Lung (tissue), 12 donors: Measurements from ENCODE around the gene MCU. TPM values are rescaled to one million over a fixed set of nuclear protein-coding genes. Genes with fewer than 3 reads are reported as not detected.
A peak's percentile ranks its signal among the peaks of the same experiment; 100 is the strongest.
"Not testable (repeated sequence)": the region's sequence is repeated elsewhere in the genome, so short reads cannot be mapped to it uniquely, and the experiment has no call there.

Source experiments
- ATAC-seq: fragments of 200-7000 bp; cut with Tn5 transposase; one replicate; pipeline ENCODE4 v1.9.1; 2020; ENCODE audit warnings: moderate number of reproducible peaks; ENCODE audit not compliant: insufficient read depth, low FRiP score
- DNase-seq, 3 donors: peaks; one replicate each; pipeline ENCODE4 v3.0.0-alpha.2; 2013 to 2017
- H3K27ac ChIP-seq, 2 donors: one replicate each; pipeline ENCODE4 v1.5.1; 2013; ENCODE audit warnings: mild to moderate bottlenecking in 2 of 2, moderate library complexity in 2 of 2, control low read depth in 1 of 2, inconsistent platforms in 1 of 2, low read depth in 1 of 2, low read length in 1 of 2
- H3K27me3 ChIP-seq, 3 donors: one replicate each; pipeline ENCODE4 v1.5.1; 2013; ENCODE audit warnings: low read length in 2 of 3; ENCODE audit not compliant: control insufficient read depth in 3 of 3, insufficient read depth in 3 of 3
- H3K36me3 ChIP-seq, 4 donors: one replicate each; pipeline ENCODE4 v1.5.1; 2013; ENCODE audit warnings: low read length in 4 of 4, mild to moderate bottlenecking in 1 of 4, moderate library complexity in 1 of 4; ENCODE audit not compliant: control insufficient read depth in 4 of 4, insufficient read depth in 4 of 4
- H3K4me1 ChIP-seq, 5 donors: one replicate each; pipeline ENCODE4 v1.5.1; 2013; ENCODE audit warnings: low read length in 5 of 5, mild to moderate bottlenecking in 2 of 5, moderate library complexity in 1 of 5; ENCODE audit not compliant: control insufficient read depth in 5 of 5, insufficient read depth in 5 of 5
- H3K4me3 ChIP-seq: one replicate; pipeline ENCODE4 v1.5.1; 2013; ENCODE audit warnings: mild to moderate bottlenecking, control low read depth, moderate library complexity
- H3K9ac ChIP-seq, 2 donors: one replicate each; pipeline ENCODE4 v1.5.1; 2013; ENCODE audit warnings: low read length in 2 of 2, control low read depth in 1 of 2; ENCODE audit not compliant: insufficient read depth in 1 of 2
- H3K9me3 ChIP-seq, 4 donors: one replicate each; pipeline ENCODE4 v1.5.1; 2013; ENCODE audit warnings: low read length in 3 of 4, mild to moderate bottlenecking in 1 of 4, moderate library complexity in 1 of 4; ENCODE audit not compliant: control insufficient read depth in 4 of 4, insufficient read depth in 3 of 4
- WGBS, 2 donors: extraction: QIAGEN DNeasy Blood & Tissue Kit; methylation state at CpG; one replicate each; pipeline ENCODE4 v1.1.7; 2013; 5-methylcytosine and 5-hydroxymethylcytosine counted together
- polyA plus RNA-seq, 2 donors: library from polyadenylated mRNA; stranded (reverse); fragments of 200-250 nt; gene quantifications; one replicate each; pipeline ENCODE4 v1.2.1, GENCODE V29; 2013
- total RNA-seq, 2 donors: library from RNA; depleted of rRNA in 1 of 2; stranded (reverse); fragments of >200 nt in 1 of 2; gene quantifications; one replicate each; pipeline ENCODE4 v1.2.1, GENCODE V29; 2014 to 2021
- TF ChIP-seq, protein P1 (sequence below): IDR thresholded peaks from 2 replicates; pipeline ENCODE4 v1.5.1; 2012; ENCODE audit warnings: mild to moderate bottlenecking; ENCODE audit errors: control extremely low read depth, extremely low read depth
- donor health status: control.
- donor health status: control.
- donor health status: Bipolar disorder and iron deficiency.
- donor health status: healthy.
- donor health status: DM: yes; HTN: yes; CAD: no.

The MCU gene
- total and polyA plus RNA-seq, 4 donors, result 23.1 to 70.7 (median 29.0) TPM

DNA sequence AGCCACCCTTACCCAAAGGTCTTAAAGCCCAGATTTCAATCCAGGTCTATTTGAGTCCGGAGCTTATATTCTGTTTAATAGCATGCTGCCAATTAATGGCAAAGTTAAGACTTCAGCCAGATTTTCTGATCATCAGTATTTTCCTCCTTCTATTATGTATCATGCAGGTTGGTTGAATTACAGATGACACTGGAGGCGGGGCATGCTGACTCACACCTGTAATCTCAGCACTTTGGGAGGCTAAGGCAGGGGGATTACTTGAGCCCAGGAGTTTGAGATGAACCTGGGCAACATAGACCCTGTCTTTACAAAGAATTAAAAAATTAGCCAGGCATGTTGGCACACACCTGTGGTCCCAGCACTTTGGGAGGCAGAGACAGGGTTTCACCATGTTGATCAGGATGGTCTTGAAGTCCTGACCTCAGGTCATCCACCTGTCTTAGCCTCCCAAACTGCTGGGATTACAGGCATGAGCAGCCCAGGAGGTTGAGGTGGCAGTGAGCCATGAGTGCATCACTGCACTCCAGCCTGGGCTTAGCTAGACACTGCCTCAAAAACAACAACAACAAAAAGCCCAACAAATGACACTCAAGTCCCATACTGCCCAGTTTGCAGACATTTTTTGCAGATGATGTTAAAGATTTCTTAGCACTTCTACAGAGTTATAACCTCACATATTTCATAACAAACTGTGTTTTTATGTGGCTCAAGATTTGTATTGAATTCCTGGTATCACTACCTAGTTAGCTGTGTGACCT is 62.5 kb downstream of the MCU start:
- WGBS, 2 donors, result 79 to 93% methylated on average over 2 of the region's 2 CpGs

DNA sequence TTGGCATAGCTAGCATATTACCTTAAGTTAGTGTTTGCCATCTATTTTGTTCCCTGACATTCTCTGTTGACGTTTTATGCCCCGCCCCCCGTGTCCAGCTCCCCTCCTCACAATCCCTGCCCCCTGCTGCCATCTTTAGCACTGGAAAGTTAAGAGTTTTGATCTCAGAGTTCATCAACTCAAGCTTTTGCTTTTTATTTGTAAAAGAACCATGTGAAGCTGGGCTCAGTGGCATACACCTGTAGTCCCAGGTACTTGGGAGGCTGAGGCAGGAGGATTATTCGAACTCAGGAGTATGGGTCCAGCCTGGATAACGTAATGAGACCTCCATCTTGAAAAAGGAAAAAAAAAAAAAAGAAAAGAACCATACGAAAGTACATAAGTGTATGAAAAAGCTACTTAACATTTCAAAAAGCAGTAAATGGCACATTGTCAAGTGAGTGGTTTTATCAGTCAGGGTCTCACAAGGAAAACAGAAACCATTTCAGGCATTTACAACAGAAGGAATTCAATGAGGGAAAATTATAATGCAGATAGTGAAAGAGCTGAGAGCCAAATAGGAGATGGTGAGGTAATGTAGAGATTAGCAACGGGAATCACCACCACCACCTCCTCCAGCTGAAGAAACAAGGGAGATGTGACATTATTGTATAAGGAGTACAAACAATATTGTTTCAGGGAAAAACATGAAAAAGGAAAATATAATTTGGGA is 64.9 kb downstream of the MCU start:
- no peak for ATAC-seq
- no peak overlapping the region for H3K4me3 ChIP-seq
- peak in 2 of 3 donors; percentile 19 to 42 for DNase-seq
- no peaks in the 10 kb centered on the region for H3K9me3 ChIP-seq
- H3K4me1 ChIP-seq, result peaks cover 0 to 2% (median 0%) of the 10 kb centered on the region in 5 donors
- H3K27me3 ChIP-seq, result no peaks in the 10 kb centered on the region
- TF ChIP-seq, protein P1, sequence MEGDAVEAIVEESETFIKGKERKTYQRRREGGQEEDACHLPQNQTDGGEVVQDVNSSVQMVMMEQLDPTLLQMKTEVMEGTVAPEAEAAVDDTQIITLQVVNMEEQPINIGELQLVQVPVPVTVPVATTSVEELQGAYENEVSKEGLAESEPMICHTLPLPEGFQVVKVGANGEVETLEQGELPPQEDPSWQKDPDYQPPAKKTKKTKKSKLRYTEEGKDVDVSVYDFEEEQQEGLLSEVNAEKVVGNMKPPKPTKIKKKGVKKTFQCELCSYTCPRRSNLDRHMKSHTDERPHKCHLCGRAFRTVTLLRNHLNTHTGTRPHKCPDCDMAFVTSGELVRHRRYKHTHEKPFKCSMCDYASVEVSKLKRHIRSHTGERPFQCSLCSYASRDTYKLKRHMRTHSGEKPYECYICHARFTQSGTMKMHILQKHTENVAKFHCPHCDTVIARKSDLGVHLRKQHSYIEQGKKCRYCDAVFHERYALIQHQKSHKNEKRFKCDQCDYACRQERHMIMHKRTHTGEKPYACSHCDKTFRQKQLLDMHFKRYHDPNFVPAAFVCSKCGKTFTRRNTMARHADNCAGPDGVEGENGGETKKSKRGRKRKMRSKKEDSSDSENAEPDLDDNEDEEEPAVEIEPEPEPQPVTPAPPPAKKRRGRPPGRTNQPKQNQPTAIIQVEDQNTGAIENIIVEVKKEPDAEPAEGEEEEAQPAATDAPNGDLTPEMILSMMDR, result no peak
- H3K36me3 ChIP-seq, result no peaks in the 10 kb centered on the region
- 80 to 87% methylated on average over 7 of the region's 7 CpGs for WGBS, 2 donors
- no peak overlapping the region for H3K9ac ChIP-seq
- no peak overlapping the region for H3K27ac ChIP-seq

More for the DNA sequence above, 62.5 kb downstream of the MCU start:
- Histone ChIP-seq H3K27ac (no peak overlapping the region), H3K36me3 (peaks cover 0 to 2% (median 0%) of the 10 kb centered on the region in 4 donors), H3K4me1 (peaks cover 0 to 2% (median 0%) of the 10 kb centered on the region in 5 donors), H3K9me3 (no peaks in the 10 kb centered on the region), H3K4me3 (no peak overlapping the region), H3K9ac (no peak overlapping the region), H3K27me3 (no peaks in the 10 kb centered on the region)
- no peak for DNase-seq
- ATAC-seq, result no peak
- TF ChIP-seq, protein P1, result no peak

DNA sequence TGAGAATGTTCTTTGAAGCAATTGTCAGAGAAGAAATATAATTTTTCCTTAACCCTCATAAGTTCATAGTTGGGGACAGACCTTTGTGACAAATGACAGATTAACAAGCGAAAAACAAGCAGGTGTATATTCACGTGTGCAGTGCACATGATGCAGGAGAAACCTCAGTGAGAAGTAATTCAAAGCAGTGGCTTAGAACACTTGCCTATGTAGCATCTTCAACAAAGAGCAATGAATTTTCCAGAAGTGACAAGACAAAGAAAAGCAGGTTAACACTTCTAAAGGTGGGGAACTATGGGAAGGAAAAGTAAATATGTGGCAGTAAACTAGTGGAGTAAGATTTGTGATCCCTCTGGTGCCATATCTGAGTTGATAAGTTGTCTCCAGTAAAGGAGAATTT is 65.8 kb downstream of the MCU start:
- Histone ChIP-seq H3K4me1 (peaks cover 0 to 2% (median 0%) of the 10 kb centered on the region in 5 donors), H3K4me3 (no peak overlapping the region), H3K9ac (no peak overlapping the region), H3K27ac (no peak overlapping the region), H3K36me3 (no peaks in the 10 kb centered on the region), H3K27me3 (no peaks in the 10 kb centered on the region), H3K9me3 (no peaks in the 10 kb centered on the region)
- ATAC-seq (no peak), DNase-seq (no peak)
- WGBS, 2 donors, result 90 to 96% methylated on average over 2 of the region's 2 CpGs
- TF ChIP-seq, protein P1, result no peak

DNA sequence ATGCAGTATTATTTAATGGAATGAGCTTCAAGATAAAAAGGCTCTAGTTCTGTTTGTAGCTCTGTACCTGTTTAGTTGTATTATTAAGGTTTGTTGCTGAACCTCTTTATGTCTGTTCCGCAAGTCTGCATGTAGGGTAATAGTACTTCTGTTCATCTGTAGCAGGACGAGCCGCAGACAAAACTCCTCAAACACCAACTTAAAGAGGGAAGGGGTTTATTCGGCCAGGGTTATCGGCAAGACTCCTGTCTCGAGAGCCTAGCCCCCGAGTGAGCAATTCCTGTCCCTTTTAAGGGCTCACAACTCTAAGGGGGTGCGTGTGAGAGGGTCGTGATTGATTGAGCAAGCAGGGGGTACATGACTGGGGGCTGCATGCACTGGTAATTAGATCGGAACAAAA is 67.0 kb downstream of the MCU start:
- not testable (repeated sequence) for H3K4me3 ChIP-seq, H3K36me3 ChIP-seq, H3K9ac ChIP-seq, H3K27ac ChIP-seq, H3K9me3 ChIP-seq, ATAC-seq, DNase-seq, H3K4me1 ChIP-seq, H3K27me3 ChIP-seq
- 90 to 92% methylated on average over 10 of the region's 10 CpGs for WGBS, 2 donors
